Measurements from ENCODE around the gene HCST.

- TF ChIP-seq CTCF (conservative IDR thresholded peaks at IDR 0.05 in 1 of 2, IDR thresholded peaks at IDR 0.05 in 1 of 2; ENCODE audit: extremely low read depth in 1 of 2, insufficient read depth in 1 of 2, low read depth in 1 of 2, low read length in 2 of 2): no peak
- TF ChIP-seq EZH2 (IDR thresholded peaks at IDR 0.05; ENCODE audit: borderline replicate concordance, low read length): no peak
Observed at GRCh38 chr19:35874392-35874930, 27.9 kb upstream of the HCST start.

Measured in mammary epithelial cell (primary cell).